Stimulated activated CD4-positive, alpha-beta T cell treated with anti-CD3 and anti-CD28 coated beads, Interleukin-12 subunit alpha, Interleukin-12 subunit beta, amount 100 ng/mL, for 4 hours (primary cell): Measurements from ENCODE around the gene CCL15.
"Not testable (repeated sequence)": the region's sequence is repeated elsewhere in the genome, so short reads cannot be mapped to it uniquely, and the experiment has no call there.

Experiments used
- DNase-seq: peaks from one replicate; pipeline ENCODE4 v3.0.0-alpha.2; 2020

Gene CCL15

GRCh38 chr17:36001110-36001771 lies at the start of gene CCL15:
TSS of gene CCL15 (minus strand) at chr17:36001553. CDS start at chr17:36001492, 61 bp downstream.
- DNase-seq = no peak

GRCh38 chr17:36049643-36050042 lies 48.3 kb upstream of the CCL15 start:
- DNase-seq = no peak

GRCh38 chr17:36048066-36048465 lies 46.7 kb upstream of the CCL15 start:
- DNase-seq = no peak

- DNase-seq = no peak
These were observed 34.9 kb upstream of the CCL15 start for GRCh38 chr17:36036235-36036634.

- DNase-seq = no peak
These were observed 32.8 kb upstream of the CCL15 start for GRCh38 chr17:36034127-36034526.

GRCh38 chr17:36030956-36031355 lies 29.6 kb upstream of the CCL15 start:
- no peak for DNase-seq

- no peak for DNase-seq
These were observed 26.4 kb upstream of the CCL15 start for GRCh38 chr17:36027761-36028160.

- DNase-seq = no peak
These were observed 22.9 kb upstream of the CCL15 start for GRCh38 chr17:36024106-36024869.

GRCh38 chr17:36019423-36019822 lies 18.1 kb upstream of the CCL15 start:
- DNase-seq = no peak

- DNase-seq = no peak
These were observed 16.4 kb upstream of the CCL15 start, which contains the start of gene CCL23 for GRCh38 chr17:36017799-36018198. TSS of gene CCL23 (minus strand) at chr17:36017972. CDS start at chr17:36017897, 75 bp downstream.

GRCh38 chr17:36016555-36016954 lies 15.2 kb upstream of the CCL15 start:
- no peak for DNase-seq

- DNase-seq = not testable (repeated sequence)
These were observed 14.5 kb upstream of the CCL15 start for GRCh38 chr17:36015895-36016294.

- DNase-seq = no peak
These were observed 13.6 kb upstream of the CCL15 start for GRCh38 chr17:36014946-36015345.

- no peak for DNase-seq
These were observed 9.8 kb upstream of the CCL15 start for GRCh38 chr17:36011201-36011600.

GRCh38 chr17:36008998-36009665 lies 7.8 kb upstream of the CCL15 start:
- DNase-seq = no peak

- no peak for DNase-seq
These were observed 3.3 kb upstream of the CCL15 start for GRCh38 chr17:36004594-36005108.

GRCh38 chr17:36002631-36003030 lies 1.3 kb upstream of the CCL15 start:
- no peak for DNase-seq

GRCh38 chr17:36001862-36002603 lies 680 bp upstream of the CCL15 start:
- DNase-seq = no peak

- no peak for DNase-seq
These were observed 632 bp downstream of the CCL15 start for GRCh38 chr17:36000732-36001109.

GRCh38 chr17:35998756-35999155 lies 2.6 kb downstream of the CCL15 start:
- DNase-seq = no peak

GRCh38 chr17:35998018-35998545 lies 3.3 kb downstream of the CCL15 start:
- DNase-seq = no peak

GRCh38 chr17:35995346-35995745 lies 6.0 kb downstream of the CCL15 start:
- DNase-seq = not testable (repeated sequence)

GRCh38 chr17:35991075-35991474 lies 10.3 kb downstream of the CCL15 start:
- DNase-seq = no peak
